SK-N-MC (cell line): Measurements from ENCODE around the gene EHBP1.

Experiments
- EZH2 ChIP-seq: fragments of 200-600 bp; sonication (generic); IDR thresholded peaks from one replicate; pipeline ENCODE4 v1.6.1; 2017; ENCODE audit warnings: antibody characterized with exemption
- POLR2AphosphoS5 ChIP-seq: IDR thresholded peaks from 2 replicates; pipeline ENCODE4 v1.6.1; 2012; ENCODE audit warnings: mild to moderate bottlenecking, low read depth, low read length, borderline replicate concordance

DNA sequence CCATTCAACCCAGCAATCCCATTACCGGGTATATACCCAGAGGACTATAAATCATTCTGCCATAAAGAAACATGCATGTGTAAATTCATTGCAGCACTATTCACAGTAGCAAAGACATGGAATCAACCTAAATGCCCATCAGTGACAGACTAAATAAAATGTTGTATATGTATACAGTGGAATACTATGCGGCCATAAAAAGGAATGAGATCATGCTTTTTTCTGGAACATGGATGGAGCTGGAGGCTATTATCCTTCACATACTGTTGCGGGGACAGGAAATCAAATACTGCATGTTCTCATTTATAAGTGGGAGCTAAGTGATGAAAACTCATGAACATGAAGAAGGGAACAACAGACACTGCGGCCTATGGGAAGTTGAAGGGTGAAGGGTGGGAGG lies 65.1 kb downstream of the EHBP1 start:
- no peak for TF ChIP-seq EZH2
- TF ChIP-seq POLR2AphosphoS5: no peak
